Aorta (tissue), 5 donors: ENCODE data around the gene PMS2. TPM values are rescaled to one million over a fixed set of nuclear protein-coding genes. Genes with fewer than 3 reads are reported as not detected.
"Not testable (repeated sequence)": the region's sequence is repeated elsewhere in the genome, so short reads cannot be mapped to it uniquely, and the experiment has no call there.

Source experiments
- ATAC-seq: fragments of 200-7000 bp; cut with Tn5 transposase; one replicate; pipeline ENCODE4 v1.9.1; 2022; ENCODE audit warnings: moderate library complexity; ENCODE audit not compliant: low FRiP score
- DNase-seq, 2 donors: peaks; one replicate each; pipeline ENCODE4 v3.0.0-alpha.2; 2020
- H3K27ac ChIP-seq, 2 donors: one replicate each; pipeline ENCODE4 v1.5.1; 2013; ENCODE audit warnings: low read length in 2 of 2, mild to moderate bottlenecking in 2 of 2, moderate library complexity in 2 of 2, control low read depth in 1 of 2, inconsistent platforms in 1 of 2, low read depth in 1 of 2
- H3K27me3 ChIP-seq, 2 donors: one replicate each; pipeline ENCODE4 v1.6.1; 2013; ENCODE audit warnings: control low read depth in 1 of 2, low read length in 1 of 2, mild to moderate bottlenecking in 1 of 2, moderate library complexity in 1 of 2; ENCODE audit not compliant: insufficient read depth in 2 of 2, control insufficient read depth in 1 of 2
- H3K36me3 ChIP-seq, 2 donors: one replicate each; pipeline ENCODE4 v1.6.1; 2013; ENCODE audit warnings: control low read depth in 1 of 2, low read length in 1 of 2, mild to moderate bottlenecking in 1 of 2; ENCODE audit not compliant: insufficient read depth in 2 of 2, control insufficient read depth in 1 of 2
- H3K4me1 ChIP-seq, 2 donors: one replicate each; pipeline ENCODE4 v1.6.1; 2013; ENCODE audit warnings: low read length in 2 of 2, control low read depth in 1 of 2, mild to moderate bottlenecking in 1 of 2, moderate library complexity in 1 of 2; ENCODE audit not compliant: insufficient read depth in 2 of 2, control insufficient read depth in 1 of 2
- H3K4me3 ChIP-seq, 2 donors: one replicate each; pipeline ENCODE4 v1.5.1; 2013; ENCODE audit warnings: low read length in 2 of 2, control low read depth in 1 of 2, mild to moderate bottlenecking in 1 of 2
- H3K9me3 ChIP-seq: one replicate; pipeline ENCODE4 v1.6.1; 2013; ENCODE audit warnings: mild to moderate bottlenecking, low read length; ENCODE audit not compliant: control insufficient read depth
- WGBS, 2 donors: extraction: QIAGEN DNeasy Blood & Tissue Kit; methylation state at CpG; one replicate each; pipeline ENCODE4 v1.1.7; 2013; 5-methylcytosine and 5-hydroxymethylcytosine counted together
- intact Hi-C, 2 donors: fragments of 100-400 bp; cut with DNase I; formaldehyde crosslinking; loops; one replicate each; pipeline versions ENCODE4 v1.14.2 to v1.15.0; 2022
- long read RNA-seq, 2 donors: library from polyadenylated mRNA; unstranded; transcript quantifications; one replicate each; pipeline ENCODE4 v2.0.0, GENCODE V29; 2020 to 2021
- polyA plus RNA-seq, 2 donors: library from polyadenylated mRNA; stranded (reverse); fragments of 200-250 nt; gene quantifications; one replicate each; pipeline ENCODE4 v1.2.3, GENCODE V29; 2013
- total RNA-seq, 2 donors: library from RNA; stranded (reverse); fragmentation: NEBNext Ultra II Directional; extraction: Animal tissue kit (Norgen Biotek cat#: 25700); gene quantifications; one replicate each; pipeline ENCODE4 v1.2.1, GENCODE V29; 2021
- donor health status: healthy with polysubstance abuse.
- donor health status: Bipolar disorder and iron deficiency.
- donor health status: DM: no; HTN: no; CAD: no.
- donor health status: DM: no; HTN: no; CAD: no.
- donor health status: DM: yes; HTN: yes; CAD: no.

The PMS2 gene
- total RNA-seq (10 to 100 TPM in 1 of 2 donors, 1 to 10 TPM in 1; 7.4 to 11.3 TPM), polyA plus RNA-seq (1 to 10 TPM; 1.8 to 9.0 TPM)
- long read RNA-seq, donor 1, transcript PMS2-201 (15 exons, 2,855 nt): major isoform, 13 of 23 reads
- long read RNA-seq, donor 1, partial matches to known transcripts: 5 of 23 reads
- long read RNA-seq, donor 1, other reads (novel, unspliced or antisense): 4 of 23 reads
- long read RNA-seq, donor 2, partial matches to known transcripts: 2 of 4 reads
- long read RNA-seq, donor 2, other reads (novel, unspliced or antisense): 1 of 4 reads

DNA sequence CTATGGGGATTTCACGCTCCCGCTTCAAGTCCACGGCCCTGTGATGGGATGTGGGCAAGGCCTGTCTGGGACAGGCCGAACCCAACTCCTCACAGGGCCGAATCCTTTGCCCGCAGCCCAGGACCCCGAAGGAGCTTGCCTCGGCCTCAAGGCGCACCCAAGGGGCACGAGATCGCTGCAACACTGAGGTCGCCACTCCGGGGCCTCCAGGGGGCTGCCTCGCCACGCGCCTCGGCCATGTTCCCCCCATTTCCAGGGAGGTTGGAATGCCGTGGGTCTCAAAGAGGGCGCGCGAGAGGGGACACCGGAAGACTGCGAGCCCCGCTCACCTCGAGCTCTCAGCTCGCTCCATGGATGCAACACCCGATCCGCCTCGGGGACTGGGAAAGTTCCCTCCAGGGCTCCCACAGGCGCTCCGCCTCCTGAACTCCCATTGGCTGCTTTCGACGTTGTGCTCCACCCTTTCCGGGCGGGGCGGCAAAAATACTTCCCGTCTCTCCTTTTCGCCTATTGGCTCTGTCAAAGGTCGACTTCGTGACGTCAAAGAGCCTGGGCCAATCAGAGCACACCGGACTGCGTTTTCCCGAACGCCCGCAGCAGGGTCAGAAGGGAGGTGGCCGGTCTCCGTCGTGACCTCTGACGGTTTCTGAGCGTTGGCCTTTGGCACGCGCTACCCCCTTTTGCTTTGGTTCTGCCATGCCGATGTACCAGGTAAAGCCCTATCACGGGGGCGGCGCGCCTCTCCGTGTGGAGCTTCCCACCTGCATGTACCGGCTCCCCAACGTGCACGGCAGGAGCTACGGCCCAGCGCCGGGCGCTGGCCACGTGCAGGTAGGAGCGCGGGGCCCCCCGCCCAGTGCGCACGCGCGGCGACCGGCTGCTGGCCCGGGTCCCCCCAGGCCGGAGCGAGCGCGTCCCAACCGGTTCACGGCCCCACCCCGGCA lies at the start of gene PMS2, which contains the start of gene AIMP2:
Gene PMS2, minus strand, starts transcription at position 382 of the 944 bp plus-strand sequence. Its CDS starts 30 bp downstream, at position 352.
Gene AIMP2, plus strand, starts transcription at position 605 of the 944 bp plus-strand sequence. Its CDS starts 92 bp downstream, at position 697.
- ATAC-seq (peak; percentile 98), DNase-seq (peak; percentile 99)
- Histone ChIP-seq H3K9me3 (no peaks in the 10 kb centered on the region), H3K36me3 (no peaks in the 10 kb centered on the region), H3K4me3 (peak within 1 kb of the TSS; percentile 66 to 83), H3K4me1 (no peaks in the 10 kb centered on the region), H3K27ac (peak within 1 kb of the TSS; percentile 72 to 83), H3K27me3 (no peaks in the 10 kb centered on the region)
- WGBS, 2 donors: 0% methylated on average over 77 to 84 of the region's 84 CpGs
- intact Hi-C loops: no loop called here

DNA sequence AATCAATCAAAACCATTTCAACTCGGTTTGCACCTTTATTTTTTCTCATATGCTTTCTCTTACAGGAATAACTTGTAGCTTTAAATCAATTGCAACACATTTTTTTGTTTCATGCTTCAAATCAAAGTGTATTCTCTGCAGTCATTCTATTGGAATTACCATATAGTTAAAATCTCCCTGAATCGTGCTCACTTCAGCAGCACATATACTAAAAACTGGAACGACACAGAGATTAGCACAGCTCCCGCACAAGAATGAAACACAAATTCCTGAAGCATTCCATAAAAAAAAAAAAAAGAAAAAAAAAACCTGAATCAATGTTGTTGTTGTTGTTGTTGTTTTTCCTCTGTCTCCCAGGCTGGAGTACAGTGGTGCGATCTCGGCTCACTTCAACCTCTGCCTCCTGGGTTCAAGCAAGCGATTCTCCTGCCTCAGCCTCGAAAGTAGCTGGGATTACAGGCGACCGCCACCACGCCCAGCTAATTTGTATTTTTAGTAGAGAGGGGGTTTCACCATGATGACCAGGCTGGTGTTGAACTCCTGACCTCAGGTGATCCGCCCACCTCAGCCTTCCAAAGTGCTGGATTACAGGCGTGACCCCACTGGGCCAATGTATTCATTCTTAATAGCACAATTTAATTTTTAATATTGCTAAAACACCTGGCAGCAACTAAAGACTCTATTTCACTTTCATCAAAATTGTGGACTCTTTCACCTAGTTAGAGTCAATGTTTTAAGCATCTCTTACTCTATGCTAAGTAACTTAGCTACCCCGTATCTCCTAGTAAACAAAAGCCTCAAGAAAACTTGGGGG lies 48.7 kb upstream of the PMS2 start:
- DNase-seq: no peak
- intact Hi-C loops: no loop called here
- Histone ChIP-seq H3K4me1 (no peaks in the 10 kb centered on the region), H3K9me3 (no peaks in the 10 kb centered on the region), H3K27ac (no peak overlapping the region), H3K27me3 (no peaks in the 10 kb centered on the region), H3K36me3 (peaks cover 0 to 3% of the 10 kb centered on the region in 2 donors), H3K4me3 (peak overlapping the region in 1 of 2 donors; percentile 67)
- WGBS, 2 donors: 57 to 58% methylated on average over 14 of the region's 14 CpGs
- no peak for ATAC-seq

GRCh38 chr7:6056616-6057015 lies 47.8 kb upstream of the PMS2 start:
- Histone ChIP-seq H3K4me1 (no peaks in the 10 kb centered on the region), H3K36me3 (peaks cover 0 to 3% of the 10 kb centered on the region in 2 donors), H3K4me3 (no peak overlapping the region), H3K27ac (no peak overlapping the region), H3K27me3 (no peaks in the 10 kb centered on the region), H3K9me3 (no peaks in the 10 kb centered on the region)
- ATAC-seq (no peak), DNase-seq (no peak)
- intact Hi-C loops: no loop called here
- 18 to 41% methylated on average over 1 of the region's 1 CpG for WGBS, 2 donors

- H3K27ac ChIP-seq, ATAC-seq, H3K27me3 ChIP-seq, H3K4me1 ChIP-seq, H3K36me3 ChIP-seq, H3K4me3 ChIP-seq, H3K9me3 ChIP-seq, intact Hi-C loops, DNase-seq: not testable (repeated sequence)
- WGBS, 2 donors: 94% methylated on average over 9 of the region's 9 CpGs
Measured at GRCh38 chr7:6051185-6051584, 42.3 kb upstream of the PMS2 start.

DNA sequence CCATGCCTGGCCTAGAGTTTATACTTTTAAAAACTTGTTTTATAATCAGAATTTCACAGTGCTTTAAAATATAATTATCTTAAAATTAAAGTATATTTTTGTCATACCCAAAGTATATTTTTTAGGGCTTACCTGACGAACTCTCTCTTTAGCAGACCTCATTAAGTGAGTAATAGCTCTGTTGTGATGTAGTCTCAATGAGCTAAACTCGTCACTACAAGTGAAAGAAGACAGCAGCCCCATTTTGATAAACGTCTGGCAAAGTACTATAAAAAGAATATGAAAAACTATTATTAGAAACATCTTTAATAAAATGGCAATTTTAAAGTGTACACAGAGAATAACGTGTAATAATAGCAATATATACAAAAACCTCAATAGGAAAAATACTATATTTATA lies 40.9 kb upstream of the PMS2 start:
- Histone ChIP-seq H3K27ac (no peak overlapping the region), H3K27me3 (no peaks in the 10 kb centered on the region), H3K36me3 (peaks cover 0 to 5% of the 10 kb centered on the region in 2 donors), H3K9me3 (no peaks in the 10 kb centered on the region), H3K4me3 (no peak overlapping the region), H3K4me1 (no peaks in the 10 kb centered on the region)
- no peak for DNase-seq
- intact Hi-C loops: no loop called here
- WGBS, 2 donors: 38% methylated on average over 4 of the region's 4 CpGs
- ATAC-seq: no peak

DNA sequence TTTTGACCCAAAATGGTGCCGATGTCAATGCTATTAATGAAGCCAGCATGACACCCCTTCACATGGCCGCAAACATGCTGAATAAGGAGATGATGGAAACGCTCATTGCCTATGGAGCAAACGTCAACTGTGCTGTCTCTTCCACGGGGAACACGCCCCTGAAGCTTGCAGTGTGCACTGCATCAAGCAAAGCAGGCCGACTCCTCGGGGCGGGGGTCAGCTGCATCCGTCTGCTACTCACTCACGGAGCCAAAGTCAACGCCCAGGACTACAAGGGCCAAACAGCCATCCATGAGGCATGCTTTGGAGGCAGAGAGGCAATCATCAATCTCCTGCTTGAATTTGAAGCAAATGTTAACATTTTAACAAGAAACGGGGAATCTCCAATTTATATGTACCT lies 26.8 kb upstream of the PMS2 start:
- ATAC-seq (no peak), DNase-seq (peak in 1 of 2 donors; percentile 65)
- Histone ChIP-seq H3K4me3 (no peak overlapping the region), H3K27me3 (no peaks in the 10 kb centered on the region), H3K27ac (no peak overlapping the region), H3K36me3 (peaks cover 3 to 5% of the 10 kb centered on the region in 2 donors), H3K4me1 (no peaks in the 10 kb centered on the region), H3K9me3 (no peaks in the 10 kb centered on the region)
- 86 to 88% methylated on average over 13 of the region's 13 CpGs for WGBS, 2 donors
- intact Hi-C loops: no loop called here

DNA sequence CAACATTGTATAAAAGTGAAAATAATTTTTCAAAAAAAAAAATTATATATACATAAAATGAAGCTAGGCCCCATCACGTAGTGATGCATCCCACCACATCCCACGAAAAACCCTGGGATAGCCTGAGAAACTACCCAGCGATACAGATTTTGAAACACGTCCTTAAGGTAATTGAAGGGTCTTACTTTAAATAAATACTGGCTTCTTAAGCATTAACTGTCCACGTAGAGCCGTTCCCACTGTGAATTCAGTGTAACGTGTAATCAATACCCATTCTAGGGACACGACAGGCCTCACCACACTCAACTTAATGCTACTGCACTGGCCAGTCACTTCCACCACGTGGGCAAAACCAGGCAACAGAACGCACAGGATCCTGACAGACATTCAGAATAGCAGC lies 26.3 kb upstream of the PMS2 start:
- Histone ChIP-seq H3K36me3 (peaks cover 2 to 3% of the 10 kb centered on the region in 2 donors), H3K4me1 (no peaks in the 10 kb centered on the region), H3K4me3 (no peak overlapping the region), H3K27ac (no peak overlapping the region), H3K27me3 (no peaks in the 10 kb centered on the region), H3K9me3 (no peaks in the 10 kb centered on the region)
- WGBS, 2 donors: 89% methylated on average over 10 of the region's 10 CpGs
- ATAC-seq: no peak
- no peak for DNase-seq
- intact Hi-C loops: no loop called here

GRCh38 chr7:6032641-6033040 lies 23.8 kb upstream of the PMS2 start:
- DNase-seq (peak in 1 of 2 donors; percentile 24), ATAC-seq (no peak)
- Histone ChIP-seq H3K4me3 (no peak overlapping the region), H3K9me3 (no peaks in the 10 kb centered on the region), H3K36me3 (peaks cover 2 to 3% of the 10 kb centered on the region in 2 donors), H3K27ac (no peak overlapping the region), H3K27me3 (no peaks in the 10 kb centered on the region), H3K4me1 (no peaks in the 10 kb centered on the region)
- 63 to 66% methylated on average over 7 of the region's 7 CpGs for WGBS, 2 donors
- intact Hi-C loops: no loop called here
